GF-D8 (cell line): ENCODE data around the gene ARMS2.

ENCODE experiments used
- DNase-seq: peaks from one replicate; lab custom pipeline; 2025; lab: John Stamatoyannopoulos, UW

ARMS2 gene

DNA sequence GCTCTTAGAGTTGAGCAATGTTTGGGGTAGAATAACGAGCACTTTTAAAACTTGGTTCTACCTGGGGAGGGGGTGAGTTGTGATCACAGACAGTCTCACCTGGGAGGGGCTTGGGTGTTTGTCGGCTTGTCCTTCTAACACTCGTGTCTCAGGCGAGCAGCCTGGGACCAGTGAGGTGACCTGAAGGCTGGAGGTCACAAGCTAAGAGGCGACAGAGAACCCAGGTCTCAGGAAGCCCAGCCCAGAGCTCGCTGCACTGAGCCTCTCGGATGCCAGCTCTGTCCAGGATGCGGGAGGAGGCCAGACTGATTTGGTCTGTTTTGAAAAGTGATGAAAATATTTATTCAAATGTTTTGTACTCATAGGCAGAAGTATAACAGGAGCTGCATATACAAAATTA lies 18.7 kb downstream of the ARMS2 start:
- DNase-seq: no peak

GRCh38 chr10:122474131-122474818 lies 19.8 kb downstream of the ARMS2 start:
- DNase-seq: no peak

- DNase-seq: no peak
Observed at GRCh38 chr10:122475100-122475499, 20.6 kb downstream of the ARMS2 start.

DNA sequence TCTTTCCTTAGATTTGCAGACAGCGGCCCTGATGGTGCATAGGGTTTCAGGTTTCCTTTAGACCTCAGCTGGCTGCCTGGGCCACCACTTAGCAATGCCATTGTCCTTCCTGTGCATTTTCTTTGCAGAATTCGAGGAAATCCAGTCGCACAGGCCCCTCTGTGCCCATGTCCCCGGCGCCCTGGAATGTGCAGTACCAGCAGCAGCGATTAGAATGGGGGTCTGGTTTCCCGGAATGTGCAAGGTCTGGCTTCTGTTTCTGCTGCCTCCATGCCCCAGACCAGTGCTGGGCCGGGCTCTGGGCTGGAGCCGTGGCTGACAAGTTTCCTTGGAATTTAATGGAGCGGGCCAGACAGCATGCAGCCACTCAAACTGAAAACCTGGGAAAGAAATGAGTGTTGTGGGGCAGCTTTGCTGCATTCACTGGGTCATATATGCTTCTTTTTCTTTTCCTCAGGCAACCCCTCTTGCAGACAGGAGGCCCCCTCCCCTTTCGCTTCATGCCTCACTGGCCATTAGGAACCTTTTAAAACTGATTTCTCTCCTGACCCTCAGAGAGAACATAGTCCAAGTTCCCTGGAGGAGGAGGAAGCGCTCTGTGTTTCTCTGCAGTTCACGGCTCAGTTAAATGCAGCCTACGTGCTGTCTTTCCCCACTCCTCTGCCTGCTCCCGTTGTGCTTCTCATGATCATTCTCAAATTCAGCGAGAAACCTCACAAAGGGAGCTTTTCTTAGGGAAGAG lies 21.3 kb downstream of the ARMS2 start:
- DNase-seq: no peak

DNA sequence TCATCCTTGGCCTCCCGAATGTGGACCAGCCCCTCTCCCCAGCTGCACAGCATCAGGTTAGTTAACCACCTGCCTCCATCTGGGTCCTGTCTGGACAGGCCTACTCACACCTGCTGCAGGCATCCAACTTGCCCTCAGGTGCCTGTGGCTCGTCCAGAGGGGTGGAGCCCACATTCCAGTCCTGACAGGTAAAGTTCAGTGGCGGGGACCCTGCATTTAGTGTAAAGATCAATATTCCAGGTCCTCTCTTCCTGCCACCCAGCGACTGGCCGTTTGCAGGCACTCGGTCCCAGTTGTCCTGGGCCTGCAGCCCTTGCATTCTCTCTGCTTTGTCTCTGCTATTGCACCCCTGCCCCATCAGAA lies 21.9 kb downstream of the ARMS2 start:
- no peak for DNase-seq

- no peak for DNase-seq
Observed at GRCh38 chr10:122477436-122477835, 23.0 kb downstream of the ARMS2 start.

GRCh38 chr10:122478971-122479370 lies 24.5 kb downstream of the ARMS2 start:
- DNase-seq: no peak

GRCh38 chr10:122480146-122480833 lies 25.8 kb downstream of the ARMS2 start:
- DNase-seq: no peak

GRCh38 chr10:122481296-122482056 lies 27.0 kb downstream of the ARMS2 start:
- DNase-seq: no peak

DNA sequence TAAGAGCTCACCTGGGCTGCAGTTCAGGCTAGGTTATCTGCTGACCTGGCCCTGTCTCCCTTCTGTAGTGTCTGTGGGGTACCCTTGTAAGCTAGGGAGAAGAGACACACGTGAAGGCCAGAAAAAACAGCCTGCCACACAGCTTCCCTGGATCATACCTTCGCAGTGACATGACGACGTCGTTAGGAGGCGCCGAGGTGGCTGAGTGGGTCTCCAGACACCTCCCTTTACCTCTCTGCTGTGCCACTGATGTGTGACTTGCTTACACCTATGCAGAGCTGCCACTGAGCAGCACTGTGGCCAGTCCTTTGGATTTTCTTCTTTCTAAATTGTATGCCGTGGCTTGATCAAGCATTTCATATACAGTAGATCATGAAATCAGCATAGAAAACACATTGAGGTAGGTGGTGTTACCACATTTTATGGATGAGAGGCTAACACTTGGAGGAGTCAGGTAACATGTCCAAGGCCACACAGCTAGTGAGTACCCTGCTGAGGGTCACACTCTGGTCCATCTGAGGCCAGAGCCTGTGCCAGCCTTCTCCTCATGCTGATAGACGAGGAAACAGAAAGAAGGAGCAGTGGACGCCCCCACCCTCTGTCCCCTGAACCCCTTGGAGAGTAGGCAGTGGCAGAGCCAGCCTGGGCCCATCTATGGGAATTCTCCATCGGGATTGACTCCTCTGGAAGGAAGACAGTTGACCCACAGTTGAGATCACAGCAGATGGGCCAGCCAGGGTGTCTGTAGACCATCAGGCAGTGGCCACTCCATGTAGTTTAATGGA lies 30.0 kb downstream of the ARMS2 start:
- DNase-seq: no peak

- no peak for DNase-seq
Observed at GRCh38 chr10:122485670-122486069, 31.2 kb downstream of the ARMS2 start.

GRCh38 chr10:122486406-122487080 lies 32.1 kb downstream of the ARMS2 start:
- DNase-seq: no peak

GRCh38 chr10:122487174-122487765 lies 32.8 kb downstream of the ARMS2 start:
- DNase-seq: no peak

- DNase-seq: no peak
Observed at GRCh38 chr10:122490268-122490667, 35.8 kb downstream of the ARMS2 start.

GRCh38 chr10:122490786-122491680 lies 36.6 kb downstream of the ARMS2 start:
- DNase-seq: no peak

GRCh38 chr10:122492006-122492405 lies 37.6 kb downstream of the ARMS2 start:
- DNase-seq: no peak

- no peak for DNase-seq
Observed at GRCh38 chr10:122492999-122493481, 38.6 kb downstream of the ARMS2 start.

- DNase-seq: no peak
Observed at GRCh38 chr10:122493761-122494160, 39.3 kb downstream of the ARMS2 start.

GRCh38 chr10:122494173-122494820 lies 39.8 kb downstream of the ARMS2 start:
- no peak for DNase-seq
